HG03571 (cell line): ENCODE results near the gene STIL.
A peak's percentile ranks its signal among the peaks of the same experiment; 100 is the strongest.
"Not testable (repeated sequence)": the region's sequence is repeated elsewhere in the genome, so short reads cannot be mapped to it uniquely, and the experiment has no call there.

Source experiments
- ATAC-seq: cut with Tn5 transposase; IDR thresholded peaks from one replicate; pipeline ENCODE4 v1.9.1; 2021; ENCODE audit not compliant: unreplicated experiment

The STIL gene

GRCh38 chr1:47323599-47324031 lies 9.7 kb upstream of the STIL start:
- no peak for ATAC-seq

GRCh38 chr1:47319968-47320367 lies 6.0 kb upstream of the STIL start:
- not testable (repeated sequence) for ATAC-seq

DNA sequence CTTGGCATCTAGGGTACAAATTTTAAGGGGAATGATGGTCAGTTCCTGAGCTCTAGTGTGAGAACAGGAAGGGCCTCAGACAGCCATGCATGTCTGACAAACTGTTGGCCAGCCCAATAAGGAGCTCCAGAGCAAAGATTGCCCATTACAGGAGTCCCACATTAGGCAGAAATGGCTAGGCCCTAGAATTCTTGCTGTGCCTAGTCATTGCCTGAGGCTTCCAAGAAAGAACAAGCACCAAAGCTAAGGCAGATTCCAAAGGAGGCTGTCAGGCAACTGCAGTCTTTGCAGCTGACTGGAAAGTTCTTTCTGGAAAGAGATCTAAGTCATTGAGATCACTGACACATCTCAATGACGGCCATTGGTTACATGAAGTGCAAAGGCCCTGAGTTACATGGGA lies 3.9 kb upstream of the STIL start:
- ATAC-seq, result no peak

DNA sequence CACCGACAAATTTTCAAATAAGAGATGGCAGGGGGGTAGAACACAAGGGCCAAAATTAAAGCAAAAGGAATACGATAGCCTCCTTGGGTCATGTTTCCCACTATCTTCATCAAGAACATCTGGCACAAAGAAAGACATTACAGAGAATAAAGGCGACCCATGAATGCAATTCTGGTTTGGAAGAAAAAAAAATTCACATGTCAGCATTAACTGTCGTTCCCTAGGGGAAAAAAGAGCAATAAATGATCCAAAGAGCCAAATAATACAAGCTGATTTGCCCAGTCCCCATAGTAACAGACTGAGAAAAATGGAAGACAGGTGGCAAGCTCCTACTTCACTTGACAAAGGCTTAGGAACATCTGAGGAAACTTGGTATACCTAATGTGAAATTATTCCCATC lies 4.5 kb downstream of the STIL start:
- no peak for ATAC-seq

DNA sequence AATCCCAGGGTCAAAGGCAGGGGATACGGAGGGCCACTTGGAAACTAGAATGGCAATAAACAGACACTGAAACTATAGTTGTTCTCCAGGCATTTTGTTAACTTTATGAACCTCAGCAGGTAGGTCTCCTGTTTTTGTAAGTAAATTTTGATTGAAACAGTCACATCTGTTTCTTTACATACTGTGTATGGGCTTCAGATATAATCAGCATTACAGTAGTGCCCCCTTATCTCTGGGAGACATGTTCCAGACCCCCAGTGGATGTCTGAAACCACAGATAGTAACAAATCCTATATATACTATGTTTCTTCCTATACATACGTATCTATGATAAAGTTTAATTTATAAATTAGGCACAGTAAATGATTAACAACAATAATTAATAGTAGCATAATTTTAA lies 11.5 kb downstream of the STIL start:
- ATAC-seq, result no peak

DNA sequence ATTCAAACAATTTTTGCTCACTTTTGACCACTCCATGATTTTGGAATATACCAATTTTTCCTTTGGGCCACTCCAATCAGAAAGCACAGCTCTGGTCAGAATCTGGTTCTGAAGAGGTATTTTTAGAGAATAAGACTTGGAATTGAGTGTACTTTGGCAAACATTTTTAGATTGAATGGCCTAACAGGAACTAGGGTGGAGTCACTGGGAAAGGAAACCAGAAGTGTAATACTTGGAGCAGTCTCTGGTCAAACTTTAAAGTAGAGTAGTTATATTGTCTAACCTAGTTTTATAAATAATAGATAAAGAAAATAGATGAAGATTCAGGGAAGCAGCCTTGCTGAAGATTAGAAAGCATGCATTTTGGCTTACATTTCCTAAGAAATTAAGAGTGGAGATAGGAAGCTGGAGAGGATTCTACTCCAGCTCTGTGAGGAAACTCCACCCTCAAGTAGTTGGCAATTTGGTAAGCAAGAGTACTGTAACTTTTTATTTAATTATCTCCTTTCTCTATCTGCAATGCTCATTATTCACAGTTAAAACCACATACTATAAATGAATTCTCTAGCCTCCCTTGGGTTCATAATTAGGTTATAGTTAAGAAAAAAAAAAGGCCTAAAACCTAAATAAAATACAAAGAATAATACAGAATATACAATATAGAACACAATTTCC lies 15.8 kb downstream of the STIL start:
- ATAC-seq, result no peak

DNA sequence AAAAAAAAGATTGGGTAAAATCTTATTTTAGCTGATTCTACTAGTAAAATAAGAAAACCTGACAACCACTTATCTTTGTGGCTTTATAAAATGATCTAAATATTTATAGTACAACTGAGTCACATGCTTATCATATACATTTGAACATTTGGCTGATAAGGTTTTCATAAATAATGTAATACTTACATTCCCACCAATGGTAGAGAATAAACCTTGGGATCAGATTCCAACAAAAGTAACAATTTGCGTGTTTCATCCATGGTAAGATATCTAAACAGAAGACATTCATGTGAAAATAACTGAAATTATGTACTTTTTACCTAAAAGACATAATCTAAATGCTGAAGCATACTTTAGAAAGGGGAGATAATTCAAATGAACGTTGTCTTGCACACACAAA lies 18.4 kb downstream of the STIL start:
- ATAC-seq, result no peak

- ATAC-seq, result not testable (repeated sequence)
Measured at GRCh38 chr1:47294863-47295262, 19.1 kb downstream of the STIL start.

DNA sequence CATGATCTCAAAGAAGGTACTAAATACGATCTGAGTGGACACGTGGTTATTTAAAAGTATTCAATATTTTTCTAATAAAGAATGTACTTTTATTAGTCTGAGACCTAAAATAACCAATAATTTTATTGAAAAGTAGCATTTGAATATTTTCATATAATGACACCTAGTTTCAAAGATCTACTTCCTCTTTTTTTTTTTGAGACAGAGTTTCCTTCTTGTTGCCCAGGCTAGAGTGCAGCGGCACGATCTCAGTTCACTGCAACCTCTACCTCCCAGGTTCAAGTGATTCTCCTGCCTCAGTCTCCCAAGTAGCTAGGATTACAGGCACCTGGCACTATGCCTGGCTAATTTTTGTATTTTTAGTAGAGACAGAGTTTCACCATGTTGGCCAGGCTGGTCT lies 25.8 kb downstream of the STIL start:
- ATAC-seq, result not testable (repeated sequence)

- no peak for ATAC-seq
Measured at GRCh38 chr1:47280142-47280541, 33.8 kb downstream of the STIL start.

GRCh38 chr1:47276850-47277249 lies 37.1 kb downstream of the STIL start:
- no peak for ATAC-seq

DNA sequence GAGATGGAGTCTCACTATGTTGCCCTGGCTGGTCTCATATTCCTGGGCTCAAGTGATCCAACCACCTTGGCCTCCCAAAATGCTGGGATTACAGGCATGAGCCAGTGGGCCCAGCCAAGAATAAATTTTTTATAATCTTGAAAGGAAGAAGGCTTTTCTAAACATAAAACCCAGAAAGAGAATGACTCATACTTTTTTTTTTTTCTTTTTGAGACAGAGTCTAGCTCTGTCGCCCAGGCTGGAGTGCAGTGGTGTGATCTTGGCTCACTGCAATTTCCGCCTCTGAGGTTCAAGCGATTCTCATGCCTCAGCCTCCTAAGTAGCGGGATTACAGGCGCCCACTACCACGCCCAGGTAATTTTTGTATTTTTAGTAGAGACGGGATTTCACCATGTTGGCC lies 38.1 kb downstream of the STIL start:
- not testable (repeated sequence) for ATAC-seq

- ATAC-seq, result not testable (repeated sequence)
Measured at GRCh38 chr1:47265529-47265928, 48.4 kb downstream of the STIL start.

- ATAC-seq, result peak; percentile 64
Measured at GRCh38 chr1:47262787-47263413, 51.0 kb downstream of the STIL start.

DNA sequence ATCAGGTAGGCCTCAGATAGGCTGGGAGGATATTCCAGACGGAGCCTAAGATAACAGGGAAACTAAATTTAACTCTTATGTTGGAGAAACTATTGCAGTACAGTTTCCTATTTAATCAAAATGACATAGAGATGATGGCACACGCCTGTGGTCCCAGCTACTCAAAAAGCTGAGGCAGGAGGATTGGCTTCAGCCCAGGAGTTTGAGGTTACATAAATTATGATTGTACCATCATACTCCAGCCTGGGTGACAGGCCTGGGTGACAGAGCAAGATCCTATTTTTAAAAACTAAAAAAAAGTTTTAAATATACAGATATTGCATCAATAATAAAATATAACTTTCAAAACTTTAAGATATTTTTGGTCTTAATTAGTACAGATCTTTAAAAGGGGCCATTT lies 56.7 kb downstream of the STIL start:
- ATAC-seq, result no peak

DNA sequence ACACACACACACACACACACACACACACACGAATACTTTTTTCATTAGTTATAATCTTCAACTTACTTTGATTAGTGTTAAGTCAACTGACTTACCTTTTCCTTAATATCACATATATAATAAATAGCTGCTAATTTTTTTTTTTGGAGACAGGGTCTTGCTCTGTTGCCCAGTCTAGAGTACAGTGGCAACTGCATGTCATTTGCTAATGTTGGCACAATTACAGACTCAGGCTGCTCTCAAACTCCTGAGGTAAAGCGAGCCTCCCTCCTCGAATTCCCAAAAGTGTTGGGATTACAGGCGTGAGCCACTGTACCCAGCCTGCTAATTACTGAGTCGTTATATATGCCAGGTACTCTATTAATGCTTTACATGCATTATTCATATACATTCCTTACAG lies 61.2 kb downstream of the STIL start:
- ATAC-seq, result no peak

DNA sequence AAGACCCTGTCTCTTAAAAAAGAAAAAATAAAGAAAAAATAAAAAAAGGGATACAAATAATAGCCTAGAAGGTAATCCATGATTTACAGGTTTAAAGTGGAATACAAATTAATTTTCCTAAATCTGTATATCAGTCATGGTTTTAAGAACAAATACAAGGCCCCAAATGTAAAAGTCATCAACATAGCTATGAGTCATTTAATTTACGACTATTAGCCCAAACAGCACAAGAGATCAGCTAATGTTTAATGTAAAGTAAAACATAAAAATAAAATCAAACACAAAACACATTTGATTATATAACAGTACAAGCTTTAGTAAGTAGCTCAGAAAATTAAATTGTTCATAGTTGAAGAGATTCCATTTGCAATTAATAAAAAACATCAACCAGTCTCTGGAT lies 61.6 kb downstream of the STIL start:
- no peak for ATAC-seq

- ATAC-seq, result no peak
Measured at GRCh38 chr1:47249755-47250154, 64.2 kb downstream of the STIL start.

DNA sequence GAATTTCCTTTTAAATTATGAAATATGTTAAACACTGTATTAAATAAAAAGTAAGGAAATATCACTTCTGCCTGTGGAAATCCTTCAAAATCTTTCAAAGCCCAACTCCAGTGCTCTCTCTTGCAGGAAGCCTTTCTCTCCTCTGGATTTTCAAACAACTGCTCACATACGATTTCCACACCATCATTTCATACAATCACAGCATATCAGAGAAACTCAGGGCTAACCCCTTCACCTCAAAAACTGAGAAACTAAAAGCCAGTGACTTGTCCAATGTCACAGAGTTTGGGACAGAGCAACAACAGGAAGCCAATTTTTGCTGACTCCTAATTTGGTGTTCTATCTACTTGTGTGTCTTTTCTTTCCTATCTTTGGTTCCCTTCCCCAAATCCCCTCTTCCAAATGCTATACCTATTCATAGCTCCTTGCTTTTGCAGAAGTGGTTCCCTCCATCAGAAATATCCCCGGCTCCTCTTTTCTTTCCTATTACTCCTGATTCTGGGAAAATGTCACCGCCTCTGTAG lies 69.5 kb downstream of the STIL start:
- no peak for ATAC-seq

GRCh38 chr1:47243910-47244309 lies 70.0 kb downstream of the STIL start:
- no peak for ATAC-seq

GRCh38 chr1:47241114-47242113 lies 72.5 kb downstream of the STIL start:
- ATAC-seq, result no peak
